ENCODE measurements around the gene TMEM59. TPM values are rescaled to one million over a fixed set of nuclear protein-coding genes. Genes with fewer than 3 reads are reported as not detected.
"Not testable (repeated sequence)": the region's sequence is repeated elsewhere in the genome, so short reads cannot be mapped to it uniquely, and the experiment has no call there.

The TMEM59 gene
- total RNA-seq, 4 donors from 2014 or later: 231 to 408 (median 355) TPM

GRCh38 chr1:54010415-54011117, 42.4 kb downstream of the TMEM59 start:
- no peak for TF ChIP-seq CTCF (IDR thresholded peaks at IDR 0.05)
- DNase-seq (ENCODE audit: low spot score) (no peak), ATAC-seq (ENCODE audit: low FRiP score) (no peak)

DNA sequence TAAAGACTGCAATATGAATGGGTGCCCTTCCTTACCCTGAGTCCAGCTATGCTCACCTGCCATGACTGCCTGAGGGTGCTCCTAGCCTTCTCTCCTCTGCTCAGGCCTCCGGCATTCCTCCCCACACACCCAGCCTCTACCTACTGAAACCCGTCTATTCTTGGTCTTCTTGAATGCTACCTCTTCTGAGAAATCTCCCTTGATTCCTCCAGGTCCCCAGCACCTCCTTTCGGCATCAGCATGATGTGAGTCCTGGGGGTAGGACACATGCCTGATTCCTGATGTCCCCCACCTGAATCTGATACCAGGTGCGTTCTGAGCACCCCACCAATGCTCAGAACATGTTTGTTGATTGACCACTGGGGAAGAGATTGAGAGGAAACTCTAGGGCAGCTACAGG, 43.6 kb downstream of the TMEM59 start:
- ATAC-seq (ENCODE audit: low FRiP score) (no peak), DNase-seq (ENCODE audit: low spot score) (no peak)
- TF ChIP-seq CTCF (IDR thresholded peaks at IDR 0.05): no peak

GRCh38 chr1:54008876-54009275, 44.1 kb downstream of the TMEM59 start:
- no peak for ATAC-seq (ENCODE audit: low FRiP score)
- no peak for TF ChIP-seq CTCF (IDR thresholded peaks at IDR 0.05)
- DNase-seq (ENCODE audit: low spot score): no peak

GRCh38 chr1:54007613-54008012, 45.4 kb downstream of the TMEM59 start:
- no peak for TF ChIP-seq CTCF (IDR thresholded peaks at IDR 0.05)
- ATAC-seq (ENCODE audit: low FRiP score) (no peak), DNase-seq (ENCODE audit: low spot score) (no peak)

- no peak for ATAC-seq (ENCODE audit: low FRiP score)
- no peak for DNase-seq (ENCODE audit: low spot score)
- no peak for TF ChIP-seq CTCF (IDR thresholded peaks at IDR 0.05)
Observed at GRCh38 chr1:54006508-54006907, 46.5 kb downstream of the TMEM59 start.

DNA sequence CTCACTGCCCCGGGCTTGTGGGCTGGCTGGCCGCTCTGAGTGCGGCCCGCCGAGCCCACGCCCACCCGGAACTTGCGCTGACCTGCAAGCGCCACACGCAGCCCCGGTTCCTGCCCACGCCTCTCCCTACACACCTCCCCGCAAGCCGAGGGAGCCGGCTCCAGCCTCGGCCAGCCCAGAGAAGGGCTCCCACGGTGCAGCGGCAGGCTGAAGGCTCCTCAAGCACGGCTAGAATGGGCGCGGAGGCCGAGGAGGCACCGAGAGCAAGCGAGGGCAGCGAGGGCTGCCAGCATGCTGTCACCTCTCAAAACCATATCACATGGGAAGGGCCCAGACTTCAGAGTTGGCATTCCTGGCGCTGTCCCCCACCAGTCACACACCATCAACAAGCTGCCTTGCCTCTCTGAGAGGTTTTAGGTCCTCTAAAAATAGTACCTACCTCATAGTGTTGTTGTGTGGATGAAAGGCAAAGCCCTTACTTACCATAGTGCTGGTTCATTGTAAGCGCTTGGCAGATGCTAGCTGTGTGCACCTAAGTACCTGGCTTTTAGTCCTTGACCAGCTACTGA, 48.4 kb downstream of the TMEM59 start:
- TF ChIP-seq CTCF (IDR thresholded peaks at IDR 0.05): no peak
- DNase-seq (ENCODE audit: low spot score): no peak
- no peak for ATAC-seq (ENCODE audit: low FRiP score)

DNA sequence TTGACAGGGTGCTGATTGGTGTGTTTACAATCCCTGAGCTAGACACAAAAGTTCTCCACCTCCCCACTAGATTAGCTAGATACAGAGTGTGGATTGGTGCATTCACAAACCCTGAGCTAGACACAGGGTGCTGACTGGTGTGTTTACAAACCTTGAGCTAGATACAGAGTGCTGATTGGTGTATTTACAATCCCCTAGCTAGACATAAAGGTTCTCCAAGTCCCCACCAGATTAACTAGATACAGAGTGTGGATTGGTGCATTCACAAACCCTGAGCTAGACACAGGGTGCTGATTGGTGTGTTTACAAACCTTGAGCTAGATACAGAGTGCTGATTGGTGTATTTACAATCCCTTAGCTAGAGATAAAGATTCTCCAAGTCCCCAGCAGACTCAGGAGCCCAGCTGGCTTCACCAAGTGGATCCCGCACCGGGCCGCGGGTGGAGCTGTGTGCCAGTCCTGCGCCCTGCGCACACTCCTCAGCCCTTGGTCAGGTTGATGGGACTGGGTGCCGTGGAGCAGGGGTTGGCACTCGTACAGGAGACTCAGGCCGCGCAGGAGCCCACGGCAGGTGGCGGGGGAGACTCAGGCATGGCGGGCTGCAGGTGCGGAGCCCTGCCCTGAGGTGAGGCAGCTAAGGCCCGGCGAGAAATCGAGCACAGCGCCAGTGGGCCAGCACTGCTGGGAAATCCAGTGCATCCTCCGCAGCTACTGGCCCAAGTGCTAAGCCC, 49.1 kb downstream of the TMEM59 start:
- not testable (repeated sequence) for ATAC-seq (ENCODE audit: low FRiP score); DNase-seq (ENCODE audit: low spot score)

All from omental fat pad (tissue), 4 donors.